HUES6 (cell line): ENCODE measurements around the gene SDK2.

Experiments
- H3K27ac ChIP-seq: 2 replicates; pipeline ENCODE4 v1.7.0; 2013; ENCODE audit warnings: low read depth, mild to moderate bottlenecking, low read length, inconsistent platforms
- H3K27me3 ChIP-seq: 2 replicates; pipeline ENCODE4 v1.6.1; 2013; ENCODE audit warnings: low read length; ENCODE audit not compliant: control insufficient read depth, insufficient read depth
- H3K36me3 ChIP-seq: 2 replicates; pipeline ENCODE4 v1.6.1; 2013; ENCODE audit warnings: low read length; ENCODE audit not compliant: control insufficient read depth, insufficient read depth
- H3K4me1 ChIP-seq: 2 replicates; pipeline ENCODE4 v1.6.1; 2013; ENCODE audit warnings: low read length; ENCODE audit not compliant: control insufficient read depth, insufficient read depth
- H3K4me3 ChIP-seq: 2 replicates; pipeline ENCODE4 v1.5.1; 2013; ENCODE audit warnings: low read depth, low read length
- H3K9ac ChIP-seq: one replicate; pipeline ENCODE4 v1.6.1; 2013; ENCODE audit warnings: mild to moderate bottlenecking, low read length
- H3K9me3 ChIP-seq: 2 replicates; pipeline ENCODE4 v1.6.1; 2013; ENCODE audit warnings: low read depth, low read length; ENCODE audit not compliant: control insufficient read depth, insufficient read depth

The SDK2 gene

GRCh38 chr17:73500414-73500999 lies 143.7 kb downstream of the SDK2 start:
- peaks cover 4% of the 10 kb centered on the region; the same call in 1 of the 2 replicates for H3K9me3 ChIP-seq
- no peaks in the 10 kb centered on the region; the same call in 1 of the 2 replicates for H3K4me1 ChIP-seq
- no peak overlapping the region for H3K4me3 ChIP-seq
- no peaks in the 10 kb centered on the region for H3K36me3 ChIP-seq
- no peak overlapping the region for H3K9ac ChIP-seq
- H3K27ac ChIP-seq, result no peak overlapping the region
- 0 out of 2 replicates have a peak, but pooled peaks cover 3% of the 10 kb centered on the region for H3K27me3 ChIP-seq

- Histone ChIP-seq H3K9me3 (peaks cover 4% of the 10 kb centered on the region; the same call in 1 of the 2 replicates), H3K36me3 (no peaks in the 10 kb centered on the region), H3K27me3 (0 out of 2 replicates have a peak, but pooled peaks cover 3% of the 10 kb centered on the region), H3K9ac (no peak overlapping the region), H3K27ac (no peak overlapping the region), H3K4me1 (peaks cover 5% of the 10 kb centered on the region; the same call in 1 of the 2 replicates), H3K4me3 (no peak overlapping the region)
These were observed 145.2 kb downstream of the SDK2 start for GRCh38 chr17:73498886-73499554.

- Histone ChIP-seq H3K36me3 (no peaks in the 10 kb centered on the region), H3K27ac (no peak overlapping the region), H3K4me3 (no peak overlapping the region), H3K4me1 (peaks cover 13% of the 10 kb centered on the region), H3K9ac (no peak overlapping the region), H3K9me3 (no peaks in the 10 kb centered on the region), H3K27me3 (0 out of 2 replicates have a peak, but pooled peaks cover 3% of the 10 kb centered on the region)
These were observed 146.1 kb downstream of the SDK2 start for GRCh38 chr17:73498176-73498575.

GRCh38 chr17:73497721-73498120 lies 146.5 kb downstream of the SDK2 start:
- Histone ChIP-seq H3K27me3 (0 out of 2 replicates have a peak, but pooled peaks cover 3% of the 10 kb centered on the region), H3K9me3 (no peaks in the 10 kb centered on the region), H3K4me3 (no peak overlapping the region), H3K36me3 (no peaks in the 10 kb centered on the region), H3K4me1 (peaks cover 17% of the 10 kb centered on the region), H3K9ac (no peak overlapping the region), H3K27ac (no peak overlapping the region)

- Histone ChIP-seq H3K9ac (no peak overlapping the region), H3K27ac (no peak overlapping the region), H3K4me1 (peaks cover 27% of the 10 kb centered on the region), H3K36me3 (no peaks in the 10 kb centered on the region), H3K9me3 (no peaks in the 10 kb centered on the region), H3K4me3 (no peak overlapping the region), H3K27me3 (0 out of 2 replicates have a peak, but pooled peaks cover 3% of the 10 kb centered on the region)
These were observed 148.0 kb downstream of the SDK2 start for GRCh38 chr17:73496232-73496631.

- H3K9ac ChIP-seq, result no peak overlapping the region
- no peak overlapping the region for H3K4me3 ChIP-seq
- H3K27me3 ChIP-seq, result 0 out of 2 replicates have a peak, but pooled peaks cover under 1% of the 10 kb centered on the region
- H3K36me3 ChIP-seq, result no peaks in the 10 kb centered on the region
- no peaks in the 10 kb centered on the region for H3K9me3 ChIP-seq
- H3K4me1 ChIP-seq, result peaks cover 27% of the 10 kb centered on the region
- no peak overlapping the region for H3K27ac ChIP-seq
These were observed 148.6 kb downstream of the SDK2 start for GRCh38 chr17:73495641-73496040.

- Histone ChIP-seq H3K36me3 (no peaks in the 10 kb centered on the region), H3K27me3 (no peaks in the 10 kb centered on the region), H3K9me3 (no peaks in the 10 kb centered on the region), H3K4me1 (peaks cover 28% of the 10 kb centered on the region), H3K27ac (no peak overlapping the region), H3K4me3 (no peak overlapping the region), H3K9ac (no peak overlapping the region)
These were observed 149.3 kb downstream of the SDK2 start for GRCh38 chr17:73494950-73495349.

- Histone ChIP-seq H3K4me1 (peaks cover 33% of the 10 kb centered on the region), H3K4me3 (no peak overlapping the region)
These were observed 150.0 kb downstream of the SDK2 start for GRCh38 chr17:73493956-73494926.

GRCh38 chr17:73492821-73493814 lies 151.1 kb downstream of the SDK2 start:
- Histone ChIP-seq H3K4me3 (no peak overlapping the region), H3K27me3 (no peaks in the 10 kb centered on the region), H3K9me3 (no peaks in the 10 kb centered on the region), H3K9ac (no peak overlapping the region), H3K27ac (peak overlapping the region; percentile 15; the same call in 1 of the 2 replicates), H3K4me1 (peaks cover 36% of the 10 kb centered on the region), H3K36me3 (no peaks in the 10 kb centered on the region)

More at GRCh38 chr17:73493956-73494926, 150.0 kb downstream of the SDK2 start:
- H3K36me3 ChIP-seq, result no peaks in the 10 kb centered on the region
- H3K9ac ChIP-seq, result no peak overlapping the region
- H3K27me3 ChIP-seq, result no peaks in the 10 kb centered on the region
- no peak overlapping the region for H3K27ac ChIP-seq
- H3K9me3 ChIP-seq, result no peaks in the 10 kb centered on the region
